ENCODE results near the gene CCL23. TPM values are rescaled to one million over a fixed set of nuclear protein-coding genes. Genes with fewer than 3 reads are reported as not detected.

The CCL23 gene
- total and polyA plus RNA-seq, 12 donors: 0.38 to 1.6 (median 1.5) TPM; not detected in 9

- no peak for ATAC-seq
- intact Hi-C loops (cut with DNase I): no loop called here
These were observed 13.2 kb upstream of the CCL23 start for GRCh38 chr17:36030956-36031355.

GRCh38 chr17:36027761-36028160, 10.0 kb upstream of the CCL23 start:
- peaks cover 0 to 5% (median 0%) of the 10 kb centered on the region in 11 donors for H3K9me3 ChIP-seq
- intact Hi-C loops (cut with DNase I): no loop called here
- peaks cover 0 to 14% (median 0%) of the 10 kb centered on the region in 7 donors for H3K27me3 ChIP-seq
- 67 to 73% methylated on average over 4 of the region's 4 CpGs for WGBS, 2 donors
- no peak overlapping the region for H3K27ac ChIP-seq
- TF ChIP-seq, protein P1, sequence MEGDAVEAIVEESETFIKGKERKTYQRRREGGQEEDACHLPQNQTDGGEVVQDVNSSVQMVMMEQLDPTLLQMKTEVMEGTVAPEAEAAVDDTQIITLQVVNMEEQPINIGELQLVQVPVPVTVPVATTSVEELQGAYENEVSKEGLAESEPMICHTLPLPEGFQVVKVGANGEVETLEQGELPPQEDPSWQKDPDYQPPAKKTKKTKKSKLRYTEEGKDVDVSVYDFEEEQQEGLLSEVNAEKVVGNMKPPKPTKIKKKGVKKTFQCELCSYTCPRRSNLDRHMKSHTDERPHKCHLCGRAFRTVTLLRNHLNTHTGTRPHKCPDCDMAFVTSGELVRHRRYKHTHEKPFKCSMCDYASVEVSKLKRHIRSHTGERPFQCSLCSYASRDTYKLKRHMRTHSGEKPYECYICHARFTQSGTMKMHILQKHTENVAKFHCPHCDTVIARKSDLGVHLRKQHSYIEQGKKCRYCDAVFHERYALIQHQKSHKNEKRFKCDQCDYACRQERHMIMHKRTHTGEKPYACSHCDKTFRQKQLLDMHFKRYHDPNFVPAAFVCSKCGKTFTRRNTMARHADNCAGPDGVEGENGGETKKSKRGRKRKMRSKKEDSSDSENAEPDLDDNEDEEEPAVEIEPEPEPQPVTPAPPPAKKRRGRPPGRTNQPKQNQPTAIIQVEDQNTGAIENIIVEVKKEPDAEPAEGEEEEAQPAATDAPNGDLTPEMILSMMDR (IDR thresholded peaks at IDR 0.05): no peak
- H3K36me3 ChIP-seq: no peaks in the 10 kb centered on the region
- no peak for ATAC-seq
- H3K4me3 ChIP-seq: no peak overlapping the region
- DNase-seq: no peak
- no peaks in the 10 kb centered on the region for H3K4me1 ChIP-seq

More at GRCh38 chr17:36030956-36031355, 13.2 kb upstream of the CCL23 start:
- no peak overlapping the region for H3K4me3 ChIP-seq
- H3K27me3 ChIP-seq: peaks cover 0 to 30% (median 6%) of the 10 kb centered on the region in 7 donors
- WGBS, 2 donors: 88 to 97% methylated on average over 1 of the region's 1 CpG
- TF ChIP-seq, protein P1 (IDR thresholded peaks at IDR 0.05): no peak
- no peaks in the 10 kb centered on the region for H3K9me3 ChIP-seq
- no peak overlapping the region for H3K27ac ChIP-seq
- H3K4me1 ChIP-seq: peaks cover 0 to 12% (median 0%) of the 10 kb centered on the region in 9 donors
- no peak for DNase-seq
- H3K36me3 ChIP-seq: no peaks in the 10 kb centered on the region

DNA sequence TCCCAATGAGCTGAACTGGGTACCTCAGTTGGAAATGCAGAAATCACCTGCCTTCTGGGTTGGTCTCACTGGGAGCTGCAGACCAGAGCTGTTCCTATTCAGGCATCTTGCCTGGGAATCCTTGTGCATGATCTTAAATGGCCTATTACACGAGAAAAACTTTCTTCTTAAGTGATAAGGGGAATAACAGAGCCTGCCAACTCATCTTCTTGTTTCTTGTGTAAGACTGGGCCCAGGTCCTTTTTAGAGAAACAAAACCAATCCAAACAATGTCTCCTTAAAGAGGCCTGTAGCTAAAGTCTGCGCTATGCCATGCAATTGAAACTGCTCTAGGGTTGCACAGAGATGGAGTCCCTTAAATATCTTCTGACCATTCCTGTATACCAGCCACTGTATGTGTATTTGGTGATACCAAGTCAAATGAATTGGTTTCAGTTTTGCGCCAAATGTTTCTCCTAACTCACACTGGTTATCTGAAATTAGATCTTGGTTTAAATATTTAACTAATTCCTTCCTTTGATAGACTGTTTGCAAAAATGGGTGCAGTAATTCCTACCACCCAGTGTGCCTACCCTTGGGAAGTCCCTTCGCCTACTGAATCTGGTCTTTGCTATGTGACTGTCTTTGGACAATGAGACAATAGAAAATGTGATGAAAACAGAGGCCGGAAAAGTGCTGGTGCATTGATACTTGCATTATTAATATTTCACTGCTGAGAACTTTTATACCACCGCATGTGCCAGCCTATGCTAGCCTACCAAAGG, 6.5 kb upstream of the CCL23 start:
- H3K9me3 ChIP-seq: peaks cover 0 to 9% (median 0%) of the 10 kb centered on the region in 11 donors
- intact Hi-C loops (cut with DNase I): no loop called here
- H3K27ac ChIP-seq: no peak overlapping the region
- TF ChIP-seq, protein P1 (IDR thresholded peaks at IDR 0.05): no peak
- H3K4me3 ChIP-seq: no peak overlapping the region
- 85 to 86% methylated on average over 6 of the region's 6 CpGs for WGBS, 2 donors
- ATAC-seq (no peak), DNase-seq (no peak)
- H3K36me3 ChIP-seq: no peaks in the 10 kb centered on the region
- no peaks in the 10 kb centered on the region for H3K4me1 ChIP-seq
- peaks cover 0 to 15% (median 3%) of the 10 kb centered on the region in 7 donors for H3K27me3 ChIP-seq

GRCh38 chr17:36019423-36019822, 1.7 kb upstream of the CCL23 start:
- TF ChIP-seq, protein P1 (IDR thresholded peaks at IDR 0.05): no peak
- H3K27me3 ChIP-seq: peaks cover 0 to 9% (median 0%) of the 10 kb centered on the region in 7 donors
- H3K4me1 ChIP-seq: peaks cover 0 to 15% (median 0%) of the 10 kb centered on the region in 9 donors
- no peak overlapping the region for H3K4me3 ChIP-seq
- no peaks in the 10 kb centered on the region for H3K36me3 ChIP-seq
- DNase-seq (no peak), ATAC-seq (no peak)
- 81 to 89% methylated on average over 2 of the region's 2 CpGs for WGBS, 2 donors
- no peak overlapping the region for H3K27ac ChIP-seq
- H3K9me3 ChIP-seq: peaks cover 0 to 9% (median 0%) of the 10 kb centered on the region in 11 donors
- intact Hi-C loops (cut with DNase I): no loop called here

Data from heart right ventricle (tissue), 16 donors.